Colon (tissue), 2 donors: ENCODE data around the gene SDS.

ENCODE experiments used
- FAIRE-seq: peaks from 2 replicates; lab custom pipeline; 2012; peaks lifted over from hg19 to GRCh38; lab: Jason Lieb, UNC
- donor health status: control.
- donor health status: control.

The SDS gene, protein sequence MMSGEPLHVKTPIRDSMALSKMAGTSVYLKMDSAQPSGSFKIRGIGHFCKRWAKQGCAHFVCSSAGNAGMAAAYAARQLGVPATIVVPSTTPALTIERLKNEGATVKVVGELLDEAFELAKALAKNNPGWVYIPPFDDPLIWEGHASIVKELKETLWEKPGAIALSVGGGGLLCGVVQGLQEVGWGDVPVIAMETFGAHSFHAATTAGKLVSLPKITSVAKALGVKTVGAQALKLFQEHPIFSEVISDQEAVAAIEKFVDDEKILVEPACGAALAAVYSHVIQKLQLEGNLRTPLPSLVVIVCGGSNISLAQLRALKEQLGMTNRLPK

DNA sequence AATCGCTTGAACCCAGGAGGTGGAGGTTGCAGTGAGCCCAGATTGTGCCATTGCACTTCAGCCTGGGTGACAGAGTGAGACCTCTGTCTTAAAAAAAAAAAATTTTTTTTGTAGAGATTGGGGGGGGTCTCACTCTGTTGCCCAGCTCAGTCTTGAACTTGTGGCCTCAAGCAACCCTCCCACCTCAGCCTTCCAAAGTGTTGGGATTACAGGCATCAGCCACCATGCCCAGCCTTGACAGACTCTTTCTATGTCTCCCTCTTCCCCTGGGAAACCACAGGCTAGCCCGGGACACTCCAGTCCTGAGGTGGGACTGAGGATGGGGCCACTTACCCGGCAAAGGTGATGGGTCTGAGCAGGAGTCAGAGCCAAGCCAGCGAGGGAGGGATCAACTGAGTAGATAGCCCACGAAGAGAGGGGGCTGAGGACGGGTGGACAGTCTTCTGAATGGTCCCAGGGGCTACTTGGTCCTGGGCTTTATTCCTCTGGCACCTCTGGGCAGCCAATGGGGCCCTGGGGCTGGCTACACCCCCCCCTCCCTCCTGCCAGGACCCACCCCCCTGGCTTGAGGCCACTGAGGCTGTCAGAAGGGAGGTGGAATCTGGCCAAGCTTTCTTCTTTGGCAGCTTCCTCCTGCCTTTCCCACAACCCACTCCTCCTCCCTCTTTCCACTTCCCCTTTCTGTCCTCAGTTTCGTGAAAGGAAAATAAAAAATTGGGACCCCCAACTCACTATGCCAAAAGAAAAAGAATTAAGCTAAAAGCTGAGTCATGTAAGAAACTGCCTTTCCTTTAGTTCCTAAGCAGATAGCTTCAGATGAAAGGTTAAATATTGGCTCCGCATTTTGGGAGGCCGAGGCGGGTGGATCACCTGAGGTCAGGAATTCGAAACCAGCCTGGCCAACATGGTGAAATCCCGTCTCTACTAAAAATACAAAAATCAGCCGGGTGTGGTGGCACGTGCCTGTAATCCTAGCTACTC, at the start of gene SDS:
Gene SDS (minus strand): TSS at position 453 of the 981 bp plus-strand sequence. CDS start 4,179 bp downstream, outside the sequence.
- FAIRE-seq, result no peak

DNA sequence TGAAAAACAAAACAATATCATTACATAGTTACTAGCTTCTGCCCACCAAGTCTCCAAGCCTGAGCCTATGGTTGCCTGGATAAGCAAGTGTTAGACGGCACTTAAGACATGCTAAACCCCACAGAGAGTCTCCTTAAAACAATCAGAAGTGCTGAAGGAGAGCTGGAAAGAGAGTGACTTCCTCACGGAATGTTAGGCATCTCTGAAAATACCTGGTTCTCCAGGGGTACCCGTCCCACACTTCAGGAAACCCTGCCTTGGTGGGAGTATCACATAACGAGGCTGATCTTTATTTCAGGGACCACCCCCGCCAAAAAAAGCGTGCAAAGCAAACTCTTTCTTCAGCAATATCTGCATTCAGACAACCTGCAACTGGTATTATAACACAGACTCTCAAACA, 49.6 kb upstream of the SDS start:
- FAIRE-seq, result no peak

DNA sequence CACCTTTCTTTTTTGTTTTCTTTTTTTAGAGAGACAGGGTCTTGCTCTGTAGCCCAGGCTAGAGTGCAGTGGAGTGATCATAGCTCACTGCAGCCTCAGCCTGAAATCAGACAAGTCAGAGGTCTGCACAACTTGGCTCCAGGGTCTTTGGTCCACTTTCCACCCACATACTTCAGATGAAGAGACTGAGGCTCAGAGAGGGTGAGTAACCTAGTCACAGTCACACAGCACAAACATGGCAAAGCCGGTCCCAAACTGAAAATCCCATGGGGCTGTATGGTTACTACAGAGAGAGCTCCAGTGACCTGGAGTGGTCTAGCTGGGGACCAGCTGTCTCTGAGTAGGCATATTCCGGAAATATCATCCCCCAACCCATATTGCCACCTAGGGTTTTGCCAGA, 48.8 kb upstream of the SDS start:
- FAIRE-seq, result no peak

DNA sequence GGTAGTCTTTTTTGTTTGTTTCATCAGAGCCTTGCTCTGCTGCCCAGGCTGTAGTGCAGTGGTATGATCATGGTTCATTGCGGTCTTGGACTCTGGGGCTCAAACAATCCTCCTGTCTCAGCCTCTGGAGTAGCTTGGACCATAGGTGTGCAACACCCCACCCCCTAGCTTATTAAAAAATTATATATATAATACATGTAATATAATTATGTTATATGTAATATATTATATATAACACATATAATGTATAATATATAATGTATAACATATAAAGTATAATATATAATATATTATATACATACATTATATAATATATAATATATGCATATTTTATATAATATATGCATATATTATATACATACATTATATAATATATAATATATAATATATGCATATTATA, 46.2 kb upstream of the SDS start:
- peak; percentile 99 for FAIRE-seq

DNA sequence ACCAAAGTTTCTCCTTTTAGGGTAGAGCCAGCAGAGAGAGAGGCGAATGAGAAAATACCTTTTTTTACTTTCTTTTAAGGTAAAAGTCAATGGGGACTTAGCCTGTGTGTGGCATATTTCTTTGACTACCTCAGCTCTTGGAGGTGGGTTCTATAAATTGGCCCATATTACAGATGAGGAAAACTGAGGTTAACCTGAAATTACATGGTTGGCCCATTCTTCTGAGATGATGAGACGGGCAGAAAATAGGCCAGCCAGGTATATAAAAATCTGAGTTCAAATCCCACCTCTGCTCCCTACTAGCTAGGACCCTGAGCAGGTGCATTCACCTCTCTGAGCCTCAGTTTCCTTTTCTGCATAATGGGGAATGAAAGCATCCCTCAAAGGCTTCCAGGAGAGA, 45.6 kb upstream of the SDS start:
- FAIRE-seq, result no peak

DNA sequence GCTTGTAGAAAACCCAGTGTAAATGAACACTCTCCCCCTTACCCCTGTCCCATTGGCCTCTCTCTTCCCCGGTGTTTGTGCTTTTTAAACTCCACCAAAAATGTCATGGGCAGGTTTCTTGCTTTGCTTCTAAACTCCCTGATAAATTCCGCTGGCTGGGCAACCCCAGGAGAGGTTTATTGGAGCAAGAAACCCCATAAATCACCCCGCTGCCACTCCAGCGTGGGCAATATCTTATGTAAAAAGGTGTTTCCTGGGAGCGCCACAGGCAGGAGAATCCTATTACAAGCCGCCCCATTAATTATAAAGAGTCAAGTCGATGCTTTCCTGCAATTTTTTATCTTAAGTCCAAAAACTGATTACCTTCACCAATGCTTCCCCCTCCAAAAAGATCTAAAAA, 45.2 kb upstream of the SDS start:
- FAIRE-seq, result no peak

DNA sequence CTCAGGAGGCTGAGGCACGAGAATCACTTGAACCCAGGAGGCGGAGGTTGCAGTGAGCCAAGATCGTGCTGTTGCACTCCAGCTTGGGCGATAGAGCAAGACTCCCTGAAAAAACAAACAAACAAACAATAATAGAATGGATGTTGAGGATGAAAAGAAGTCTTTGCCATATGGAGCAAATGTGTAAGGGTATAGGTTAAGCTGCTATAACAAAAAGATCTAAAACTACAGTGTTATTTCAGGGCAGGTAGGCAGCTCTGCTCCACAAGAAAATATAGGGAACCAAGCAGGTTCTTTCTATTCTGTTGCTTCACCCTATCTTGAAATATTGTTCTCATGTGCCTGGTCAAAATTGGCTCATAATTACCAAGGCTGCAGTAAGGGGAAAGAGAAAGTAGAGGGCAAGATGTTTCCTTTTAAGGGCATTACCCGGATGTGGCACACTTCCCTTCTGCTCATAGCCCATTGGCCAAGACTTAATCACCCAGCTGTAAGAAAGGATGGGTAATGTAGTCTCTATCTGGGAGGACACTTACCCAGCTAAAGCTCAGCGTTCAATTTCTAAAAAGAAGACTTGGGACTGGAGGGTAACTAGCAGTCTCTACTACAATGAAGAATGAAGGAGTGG, 42.0 kb upstream of the SDS start:
- FAIRE-seq, result no peak

DNA sequence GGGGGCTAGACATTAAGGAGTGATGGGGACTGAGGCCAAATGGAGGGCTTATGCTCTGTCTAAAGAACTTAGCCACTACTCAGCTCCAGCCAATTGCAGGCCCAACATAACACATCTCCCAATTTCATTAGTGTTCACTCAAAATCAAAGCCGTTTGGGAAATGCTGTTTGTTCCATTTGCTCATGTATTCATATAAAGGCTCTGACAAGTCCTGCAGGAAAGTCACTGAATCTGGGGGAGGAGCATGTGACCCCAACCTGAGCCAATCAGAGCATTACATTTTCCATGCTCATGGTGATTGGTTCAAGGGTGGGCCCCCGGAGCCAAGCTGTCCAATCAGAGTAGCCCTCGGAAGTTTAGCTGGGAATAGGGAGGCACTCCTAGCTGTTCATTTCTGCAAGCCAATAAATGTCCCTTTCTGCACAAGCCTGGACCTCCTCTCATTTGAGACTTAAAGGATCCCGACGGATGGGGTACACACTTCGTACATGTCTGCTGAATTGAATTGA, 39.4 kb upstream of the SDS start:
- FAIRE-seq, result no peak

DNA sequence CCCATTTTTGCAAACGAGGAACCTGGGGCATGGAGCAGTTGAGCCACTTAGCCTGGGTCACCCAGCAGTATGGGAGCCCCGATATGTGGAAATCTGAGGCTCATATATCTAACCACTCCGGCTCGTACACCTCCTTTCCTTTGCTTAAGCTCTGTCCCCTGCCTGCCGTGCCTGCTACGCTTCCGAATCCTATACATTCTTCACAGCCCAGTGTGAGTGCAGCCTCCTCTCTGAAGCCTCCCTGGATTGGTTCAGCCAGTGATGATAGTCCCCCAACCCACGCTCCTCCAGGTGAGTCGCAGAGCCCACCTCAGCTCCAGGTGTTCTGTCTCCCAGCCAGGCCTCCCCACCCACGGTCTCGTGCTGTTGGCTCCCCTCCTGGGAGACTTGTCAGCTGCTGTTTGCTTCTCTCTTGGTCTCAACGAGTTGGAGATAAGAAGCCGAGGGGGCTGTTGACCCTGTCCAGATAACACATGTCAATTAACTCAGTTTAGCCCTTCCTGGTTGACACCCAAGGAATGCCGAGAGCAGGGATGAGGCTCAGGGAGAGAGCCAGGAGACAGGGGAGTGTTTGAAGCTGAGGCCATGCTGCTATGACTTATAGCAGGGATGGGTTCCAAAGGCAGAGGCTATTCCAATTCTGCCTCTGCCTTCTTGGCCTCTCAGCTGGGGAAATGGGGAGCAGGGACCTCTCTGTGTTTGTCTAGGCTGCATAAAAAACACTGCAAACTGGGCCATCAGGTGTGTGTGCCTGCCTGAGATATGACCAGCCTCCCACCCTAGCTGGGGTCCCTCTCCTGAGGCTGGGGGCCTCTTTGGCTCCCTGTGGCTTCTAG, 37.5 kb upstream of the SDS start:
- no peak for FAIRE-seq

DNA sequence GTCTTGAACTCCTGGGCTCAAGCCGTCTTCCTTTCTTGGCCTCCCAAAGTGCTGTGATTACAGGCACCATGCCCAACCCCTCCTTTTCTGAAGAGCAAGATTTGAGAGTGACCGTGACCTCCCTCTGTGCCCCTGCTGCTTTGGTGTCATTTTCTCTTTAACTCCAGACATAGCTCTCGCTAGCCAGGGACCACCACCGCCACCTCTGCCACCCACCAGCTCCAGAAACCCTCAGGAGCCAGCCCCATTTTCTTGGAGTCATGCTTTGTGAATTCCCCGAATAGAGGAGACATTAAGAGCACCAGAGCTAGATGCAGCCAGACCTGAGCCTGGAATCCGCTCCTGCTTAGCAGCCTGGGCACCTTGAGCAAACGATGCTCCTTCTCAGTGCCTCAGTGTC, 36.6 kb upstream of the SDS start:
- FAIRE-seq, result no peak

DNA sequence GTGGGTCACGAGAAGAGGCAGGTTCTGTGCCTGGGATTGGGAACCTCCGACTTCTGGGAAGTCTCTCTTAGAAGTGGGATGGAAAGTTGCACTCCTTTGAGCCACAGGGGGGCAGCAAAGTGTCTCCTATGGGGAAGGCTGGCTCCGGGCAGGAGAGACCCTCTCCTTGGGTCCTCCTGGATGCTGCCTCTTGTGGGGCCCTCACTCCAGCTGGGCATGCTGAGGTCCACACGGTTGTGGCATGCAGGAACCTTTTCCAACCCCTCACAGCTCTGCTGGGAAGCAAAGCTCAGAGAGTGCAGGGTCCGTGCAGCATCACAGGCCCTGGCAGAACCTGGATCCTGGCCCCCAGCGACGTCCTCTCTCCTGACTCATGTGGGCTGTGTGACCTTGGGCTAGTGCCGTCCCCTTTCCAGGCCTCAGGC, 35.9 kb upstream of the SDS start:
- FAIRE-seq, result no peak

DNA sequence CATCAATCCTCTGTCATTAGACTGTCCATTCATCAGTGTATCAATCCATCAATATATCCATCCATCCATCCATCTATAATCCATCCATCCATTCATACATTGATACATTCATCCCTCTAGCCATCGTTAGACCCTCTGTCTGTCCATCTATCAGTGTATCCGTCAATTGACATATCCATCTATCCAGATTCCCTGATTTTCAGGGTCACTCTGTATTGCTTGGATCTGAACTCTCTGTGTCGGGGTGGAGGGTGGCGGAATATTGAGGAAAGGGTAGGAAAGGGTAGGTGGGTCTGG, 35.6 kb upstream of the SDS start:
- no peak for FAIRE-seq

DNA sequence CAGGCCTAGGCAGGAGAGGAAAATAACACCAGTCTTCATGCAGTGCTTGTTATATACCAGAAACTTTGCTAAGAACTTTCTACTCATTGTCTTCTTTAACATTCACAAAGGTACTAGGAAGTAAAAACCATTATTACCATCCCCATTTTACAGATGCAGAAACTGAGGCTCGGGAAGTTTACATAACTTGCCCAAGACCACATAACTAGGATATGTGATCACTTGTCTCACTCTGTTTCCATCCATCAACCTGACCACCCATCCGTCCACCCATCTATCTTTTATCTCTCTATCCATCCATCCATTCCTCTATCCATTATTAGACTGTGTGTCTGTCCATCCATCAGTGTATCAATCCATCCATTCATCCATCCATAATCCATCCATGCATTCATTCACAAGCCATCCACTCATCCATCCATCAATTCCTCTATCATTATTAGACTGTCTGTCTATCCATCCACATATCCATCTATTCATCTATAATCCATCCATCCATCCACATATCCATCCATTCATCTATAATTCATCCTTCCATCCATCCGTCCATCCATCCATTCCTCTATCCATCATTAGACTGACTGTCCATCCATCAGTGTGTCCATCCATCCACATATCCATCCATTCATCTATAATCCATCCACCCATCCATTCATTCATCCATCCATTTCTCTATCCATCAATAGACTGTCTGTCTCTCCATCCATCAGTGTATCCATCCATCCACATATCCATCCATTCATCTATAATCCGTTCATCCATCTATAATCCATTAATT, 35.0 kb upstream of the SDS start:
- no peak for FAIRE-seq

DNA sequence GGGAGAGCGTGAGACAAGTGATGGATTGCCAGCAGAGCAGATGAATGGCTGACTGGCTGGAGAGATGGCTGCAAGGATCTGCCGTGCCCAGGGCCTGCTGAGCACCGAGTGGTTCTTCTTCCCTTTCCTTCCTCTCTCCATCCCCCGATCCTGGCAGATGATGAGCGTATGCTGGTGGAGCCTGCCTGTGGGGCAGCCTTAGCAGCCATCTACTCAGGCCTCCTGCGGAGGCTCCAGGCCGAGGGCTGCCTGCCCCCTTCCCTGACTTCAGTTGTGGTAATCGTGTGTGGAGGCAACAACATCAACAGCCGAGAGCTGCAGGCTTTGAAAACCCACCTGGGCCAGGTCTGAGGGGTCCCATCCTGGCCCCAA, 34.0 kb upstream of the SDS start:
- FAIRE-seq, result no peak

DNA sequence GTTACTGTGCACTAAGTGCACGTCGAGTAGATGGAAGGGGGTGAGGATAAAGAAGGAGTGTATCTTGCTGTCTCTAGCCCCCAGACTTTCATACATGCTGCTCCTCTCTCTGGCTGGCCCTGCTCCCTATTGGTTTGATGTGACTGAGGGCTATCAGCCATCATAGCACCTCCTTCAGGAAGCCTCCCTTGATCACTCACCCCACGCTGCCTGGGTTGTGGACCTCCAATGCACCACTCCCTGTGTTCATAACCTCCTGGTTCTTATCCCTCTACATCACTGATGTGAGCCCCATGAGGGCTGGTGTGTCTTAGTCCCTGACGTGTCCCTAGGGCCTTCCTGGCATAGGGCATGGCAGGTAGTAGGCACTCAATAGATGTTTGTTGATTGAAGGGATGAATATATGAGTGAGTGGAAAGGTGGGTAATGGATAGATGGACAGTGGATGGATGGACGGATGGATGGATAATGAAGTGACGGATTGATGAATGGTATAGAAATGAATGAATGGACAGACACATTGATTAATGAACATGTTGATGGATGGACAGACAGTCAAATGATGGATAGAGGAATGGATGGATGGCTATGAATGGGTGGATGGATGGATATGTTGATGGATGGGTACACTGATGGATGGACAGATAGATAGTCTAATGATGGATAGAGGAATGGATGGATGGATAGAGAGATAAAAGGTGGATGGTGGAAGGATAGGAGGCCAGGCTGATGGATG, 33.5 kb upstream of the SDS start:
- no peak for FAIRE-seq

DNA sequence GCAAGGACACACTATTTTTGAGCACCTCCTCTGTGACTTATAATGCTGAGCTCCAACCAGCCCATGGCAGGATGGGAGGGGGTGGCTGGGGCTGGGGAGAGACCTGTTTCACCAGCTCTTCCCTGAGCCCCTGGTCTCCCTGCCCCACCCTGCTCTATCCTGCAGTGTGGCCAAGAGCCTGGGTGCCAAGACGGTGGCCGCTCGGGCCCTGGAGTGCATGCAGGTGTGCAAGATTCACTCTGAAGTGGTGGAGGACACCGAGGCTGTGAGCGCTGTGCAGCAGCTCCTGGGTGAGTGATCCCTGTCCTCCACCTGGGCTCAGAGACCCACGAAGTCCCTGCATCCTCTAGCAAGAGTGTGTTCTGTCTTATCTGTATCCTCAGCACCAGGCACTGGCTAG, 32.9 kb upstream of the SDS start:
- no peak for FAIRE-seq

DNA sequence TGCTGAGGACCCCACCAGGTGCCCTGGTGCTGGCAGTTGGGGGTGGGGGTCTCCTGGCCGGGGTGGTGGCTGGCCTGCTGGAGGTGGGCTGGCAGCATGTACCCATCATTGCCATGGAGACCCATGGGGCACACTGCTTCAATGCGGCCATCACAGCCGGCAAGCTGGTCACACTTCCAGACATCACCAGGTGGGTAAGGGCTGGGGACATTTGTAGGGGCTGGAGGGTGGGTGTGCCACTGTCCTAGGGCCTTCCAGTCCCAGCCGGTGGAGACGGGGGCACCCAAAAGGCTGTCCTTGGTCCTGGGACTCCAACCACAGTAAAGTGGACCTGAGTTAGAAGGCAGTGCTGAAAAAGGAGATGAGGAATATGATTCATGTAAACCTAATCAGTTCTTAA, 31.7 kb upstream of the SDS start:
- FAIRE-seq, result no peak

DNA sequence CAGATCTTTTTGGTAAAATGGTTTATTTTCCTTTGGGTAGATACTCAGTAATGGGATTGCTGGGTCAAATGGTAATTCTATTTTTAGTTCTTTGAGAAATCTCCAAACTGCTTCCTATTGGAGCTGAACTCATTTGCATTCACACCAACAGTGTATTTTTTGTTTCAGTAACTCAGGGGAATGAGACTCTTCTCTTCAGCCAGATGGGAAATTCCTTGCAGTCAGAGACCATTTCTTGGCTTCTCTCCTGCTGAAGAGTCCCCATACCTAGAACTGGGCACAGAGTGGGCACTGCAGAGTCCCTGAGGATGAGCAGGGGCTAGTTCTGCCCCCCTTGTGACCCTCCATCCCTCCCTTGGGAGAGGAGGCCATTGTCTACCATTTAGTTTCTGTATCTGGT, 29.3 kb upstream of the SDS start:
- FAIRE-seq, result no peak

DNA sequence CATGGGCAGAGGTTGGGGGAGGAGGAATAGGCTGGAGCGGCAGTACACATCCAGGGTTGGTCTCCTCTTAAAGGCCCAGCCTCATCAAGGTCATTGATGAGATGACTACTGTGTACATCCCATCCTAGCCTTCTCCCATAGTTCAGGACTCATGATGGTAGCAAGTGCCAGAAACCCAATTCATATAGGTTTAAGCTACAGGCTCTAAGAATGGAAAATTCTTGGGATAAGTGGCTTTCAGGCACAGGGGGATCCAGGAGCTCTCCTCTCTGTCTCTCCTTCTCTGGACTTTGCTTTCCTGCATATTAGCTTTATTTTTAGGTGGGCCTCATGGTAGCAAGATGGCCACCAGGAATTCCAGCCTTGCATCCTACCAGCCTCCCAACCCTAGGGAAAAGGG, 24.8 kb upstream of the SDS start:
- FAIRE-seq, result no peak

DNA sequence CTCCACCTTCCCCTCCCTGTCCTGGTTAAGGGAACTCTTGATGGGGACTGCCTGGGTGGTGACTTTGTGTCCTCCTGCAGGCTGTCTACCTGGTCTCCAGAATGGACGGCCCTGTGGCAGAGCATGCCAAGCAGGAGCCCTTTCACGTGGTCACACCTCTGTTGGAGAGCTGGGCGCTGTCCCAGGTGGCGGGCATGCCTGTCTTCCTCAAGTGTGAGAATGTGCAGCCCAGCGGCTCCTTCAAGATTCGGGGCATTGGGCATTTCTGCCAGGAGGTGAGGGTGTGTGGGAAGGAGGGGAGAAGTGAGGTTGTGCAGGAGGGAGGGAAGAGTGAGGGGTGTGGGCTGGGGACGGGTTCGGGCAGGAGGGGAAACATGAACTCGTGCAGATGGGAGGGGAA, 24.2 kb upstream of the SDS start:
- no peak for FAIRE-seq
